ENCODE measurements around the gene ATP13A1.

The ATP13A1 gene

DNA sequence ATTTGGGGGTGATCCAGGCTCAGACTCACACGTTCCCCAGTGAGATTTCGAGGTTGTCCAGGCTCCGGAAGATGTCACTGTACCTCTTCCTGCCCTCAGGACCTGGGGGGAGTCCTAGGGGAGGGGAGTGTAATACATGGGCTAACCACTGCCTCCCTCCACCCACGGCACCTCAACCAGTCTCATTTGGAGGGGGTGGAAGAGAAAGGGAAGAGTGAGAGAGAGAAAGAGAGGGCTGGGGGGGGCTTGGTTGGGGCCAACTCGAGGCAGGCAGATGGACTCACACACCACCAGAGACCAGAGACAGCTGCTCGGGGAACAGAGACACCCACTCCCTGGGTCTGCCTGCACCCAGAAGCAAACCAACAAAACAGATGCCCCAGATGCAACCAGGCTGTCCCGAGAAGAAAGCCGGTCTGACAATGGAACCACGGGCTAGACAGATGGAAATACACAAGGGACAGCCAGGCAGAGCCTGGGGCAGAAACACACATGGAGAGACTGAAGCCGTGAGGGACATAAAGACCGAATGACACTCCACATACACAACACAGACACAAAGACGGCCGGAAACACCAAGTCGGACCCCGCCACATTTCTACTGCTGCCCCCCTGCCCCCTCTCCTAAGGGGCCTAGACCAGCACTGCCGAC, 20.8 kb downstream of the ATP13A1 start:
- no peak for DNase-seq

DNA sequence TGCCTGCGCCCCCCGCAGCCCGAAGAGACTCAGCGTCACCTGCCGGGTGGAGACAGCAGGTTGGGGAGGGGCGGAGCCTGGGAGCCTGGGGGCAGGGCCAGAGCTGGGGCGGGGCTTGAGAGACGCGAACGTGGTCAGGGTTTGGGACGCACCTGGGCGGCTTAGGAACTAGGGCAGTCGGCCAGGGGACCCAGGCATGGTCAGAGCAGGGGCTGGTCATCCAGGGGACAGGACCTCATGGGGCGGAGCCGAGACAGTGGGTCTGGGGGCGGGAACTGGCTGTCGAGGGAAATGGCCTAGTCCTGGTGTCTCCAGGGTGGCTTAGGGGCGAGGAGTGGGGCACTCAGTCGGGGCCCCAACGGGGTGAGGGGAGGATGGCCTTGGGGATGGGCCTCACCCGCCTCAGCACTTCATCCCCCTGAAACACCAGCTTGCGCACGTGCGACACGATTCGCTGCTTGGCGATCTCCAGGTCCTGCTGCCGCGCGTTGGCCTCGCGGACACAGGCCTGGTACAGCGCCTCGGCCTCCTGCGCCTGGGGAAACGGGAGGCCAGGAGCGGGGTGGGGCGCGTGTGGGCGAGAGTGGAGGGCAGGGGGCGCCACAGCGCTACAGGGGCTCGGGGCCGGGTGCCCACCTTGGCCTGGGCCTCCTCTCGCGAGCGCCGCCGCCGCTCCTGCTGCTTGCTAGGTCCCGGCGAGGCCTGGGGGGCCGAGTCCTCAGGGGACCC, 25.8 kb downstream of the ATP13A1 start:
- no peak for DNase-seq

DNA sequence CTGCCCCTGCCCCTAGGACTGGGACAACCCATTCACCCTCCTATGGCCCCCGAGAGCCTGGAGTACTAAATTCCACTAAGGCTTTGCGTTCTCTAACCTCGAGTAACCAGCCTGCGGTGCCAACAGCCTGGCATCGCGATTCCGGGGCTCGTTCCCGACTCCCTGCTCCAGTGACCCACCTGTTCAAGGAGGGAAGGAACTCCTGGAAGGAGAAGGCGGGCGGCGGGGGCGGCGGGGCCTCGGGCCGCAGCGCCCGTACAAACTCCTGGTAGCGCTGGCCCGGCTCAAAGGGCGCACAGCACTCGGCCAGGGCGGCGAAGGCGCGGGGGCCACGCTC, 26.3 kb downstream of the ATP13A1 start:
- no peak for DNase-seq

DNA sequence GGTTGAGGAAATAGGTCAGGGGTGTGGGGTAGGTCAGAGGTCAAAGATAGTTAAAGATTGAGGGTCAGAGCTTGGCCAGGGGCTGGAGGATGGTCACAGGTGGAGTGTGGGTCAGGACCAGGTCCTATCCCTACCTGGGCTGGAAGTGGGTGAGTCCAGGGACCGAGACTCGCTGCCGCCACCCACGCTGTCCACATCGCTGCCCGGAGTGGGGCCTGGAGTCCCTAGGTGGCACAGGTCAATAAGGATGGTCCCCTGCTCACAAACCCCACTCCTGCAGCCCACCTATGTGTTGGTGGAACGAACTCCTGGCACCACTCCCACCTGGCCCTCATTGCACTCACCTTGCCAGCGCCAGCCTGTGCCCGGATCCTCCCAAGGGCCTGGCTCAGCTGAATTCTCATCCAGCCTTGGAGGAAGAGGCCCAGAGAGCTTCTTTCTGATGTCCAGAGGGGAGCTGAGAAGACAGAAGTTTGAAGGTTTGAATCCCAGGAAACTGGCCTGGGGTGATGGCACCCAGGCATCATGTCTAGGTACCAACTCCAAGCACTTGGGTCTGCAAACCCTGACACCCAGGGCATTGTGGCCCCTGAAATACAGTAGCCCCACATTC, 26.8 kb downstream of the ATP13A1 start:
- DNase-seq, result no peak

DNA sequence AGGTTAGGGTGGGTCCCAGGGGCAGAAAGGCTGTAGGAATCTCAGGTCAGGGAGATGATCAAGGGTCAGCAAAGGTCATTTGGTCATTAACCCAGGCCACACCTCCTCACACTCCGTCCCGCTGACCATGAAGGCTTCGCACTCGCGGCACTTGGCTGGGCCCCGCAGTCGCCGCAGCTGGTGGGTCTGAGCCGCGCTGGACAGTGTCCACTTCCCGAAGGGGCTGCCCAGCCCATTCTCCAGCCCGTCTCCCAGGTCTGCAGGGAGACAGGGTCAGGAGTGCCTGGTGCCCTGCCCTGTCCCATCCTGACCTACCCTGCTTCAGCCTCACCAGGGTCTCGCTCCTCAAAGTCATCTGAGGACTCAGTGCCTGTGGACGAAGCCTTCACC, 28.2 kb downstream of the ATP13A1 start:
- DNase-seq, result no peak

DNA sequence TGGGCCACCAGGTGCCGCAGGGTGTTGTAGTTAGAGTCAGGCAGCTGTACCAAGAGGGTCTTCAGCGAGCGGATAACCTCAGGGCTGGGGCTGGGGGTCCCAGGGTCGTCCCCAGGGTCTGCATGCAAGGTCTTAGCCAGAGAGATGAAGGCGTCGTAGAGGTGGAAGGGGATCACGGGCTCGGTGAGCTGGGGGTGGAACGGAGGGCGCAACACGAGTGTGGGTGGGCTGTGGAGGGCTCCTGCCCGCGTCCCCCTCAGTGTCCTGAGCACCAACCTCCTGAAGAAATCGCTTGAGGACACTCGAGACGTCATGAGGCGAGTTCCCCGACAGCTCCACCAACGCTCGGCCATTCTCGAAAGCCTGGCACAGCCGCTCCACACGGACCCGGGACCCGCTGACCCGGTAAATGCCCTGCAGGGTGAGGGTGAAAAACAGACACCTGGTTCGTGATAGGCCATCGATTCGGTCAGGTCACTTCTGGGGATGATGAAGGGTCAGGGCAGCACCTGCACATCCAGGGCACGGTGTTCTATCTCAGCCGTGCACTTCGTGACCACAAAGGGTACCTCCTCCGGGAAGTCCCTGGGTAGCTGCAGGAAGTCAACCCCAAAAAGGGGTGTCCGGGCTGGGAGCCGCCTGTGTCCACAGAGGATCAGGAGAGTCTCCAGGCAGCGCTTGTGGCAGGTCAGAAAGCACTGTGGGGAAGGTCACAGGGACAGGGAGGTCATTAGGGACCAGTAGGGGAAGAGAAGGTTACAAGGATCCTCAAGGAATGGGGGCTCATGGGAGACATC, 28.8 kb downstream of the ATP13A1 start:
- no peak for DNase-seq

DNA sequence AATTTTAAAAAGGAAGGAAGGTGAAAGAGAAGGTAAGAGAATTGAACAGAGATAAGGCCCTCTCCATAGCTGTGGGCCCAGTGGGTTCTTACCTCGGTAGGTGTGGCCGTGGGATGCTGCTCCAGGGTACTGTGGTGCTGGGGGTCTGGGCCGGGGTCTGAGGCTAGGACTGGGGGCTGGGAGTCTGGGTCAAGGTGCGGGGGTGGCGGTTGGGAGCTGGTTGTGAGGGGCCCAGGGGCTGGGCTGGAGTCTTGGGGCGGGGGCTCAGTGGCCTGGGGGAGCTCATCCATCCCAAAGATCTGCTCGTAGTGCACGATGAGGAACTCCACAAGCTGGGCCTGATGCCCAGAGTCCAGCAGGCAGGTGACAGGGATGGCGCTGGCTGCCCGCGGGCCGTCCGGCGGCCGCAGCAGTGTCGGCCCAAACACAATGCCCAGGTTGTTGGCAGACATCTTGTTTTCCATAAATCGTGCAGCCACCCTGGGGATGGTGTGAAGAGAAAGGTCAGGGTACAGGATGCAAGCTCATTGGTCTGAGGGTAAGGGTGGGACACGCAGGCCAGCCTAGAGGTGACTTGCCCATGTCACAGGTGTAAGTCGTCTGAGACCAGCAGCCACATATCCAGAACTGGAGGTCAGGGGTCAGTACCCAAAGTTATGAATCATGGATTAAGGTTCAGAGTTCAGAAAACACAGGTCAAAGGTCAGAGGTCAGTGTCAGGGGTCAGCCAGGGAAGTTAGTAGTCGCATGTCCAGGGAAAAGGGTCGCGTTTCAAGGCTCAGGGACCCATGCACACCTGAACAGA, 29.6 kb downstream of the ATP13A1 start:
- DNase-seq, result no peak

DNA sequence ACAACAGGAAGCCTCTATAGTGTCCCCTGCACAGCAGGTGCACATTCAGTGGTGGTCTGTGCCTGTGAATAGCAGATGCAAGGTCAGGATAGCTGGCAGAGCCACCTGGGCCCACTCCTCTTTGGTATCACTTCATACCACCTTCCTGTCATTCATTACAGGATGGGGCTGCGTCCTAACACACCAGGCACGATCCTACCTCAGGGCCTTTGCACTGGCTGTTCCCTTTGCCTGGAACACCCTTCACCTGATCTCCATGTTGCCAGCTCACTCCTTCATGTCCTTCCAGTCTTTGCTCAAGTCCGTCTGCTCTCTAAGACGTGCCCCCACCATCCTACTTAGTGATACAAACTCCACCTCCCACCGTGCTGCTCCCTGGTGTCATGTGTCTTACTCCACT, 30.8 kb downstream of the ATP13A1 start:
- no peak for DNase-seq

DNA sequence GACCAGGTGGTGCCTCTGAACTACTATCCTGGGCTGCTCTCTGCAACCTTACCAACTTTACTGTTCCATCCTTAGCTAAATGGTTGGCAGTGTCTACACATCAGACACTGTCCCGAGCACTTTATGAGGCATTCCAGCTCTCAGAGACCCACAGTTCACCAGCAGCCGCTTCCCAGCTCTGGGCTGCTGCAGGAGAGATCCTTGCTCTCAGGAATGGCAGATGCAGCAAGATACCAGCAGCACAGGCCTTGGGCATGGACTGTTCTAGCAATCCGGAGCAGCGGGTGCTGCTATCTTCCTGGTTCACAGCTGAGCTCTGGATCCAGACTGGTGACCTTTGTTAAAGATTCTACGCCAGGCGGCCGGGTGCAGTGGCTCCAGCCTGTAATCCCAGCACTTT, 32.1 kb downstream of the ATP13A1 start:
- no peak for DNase-seq

DNA sequence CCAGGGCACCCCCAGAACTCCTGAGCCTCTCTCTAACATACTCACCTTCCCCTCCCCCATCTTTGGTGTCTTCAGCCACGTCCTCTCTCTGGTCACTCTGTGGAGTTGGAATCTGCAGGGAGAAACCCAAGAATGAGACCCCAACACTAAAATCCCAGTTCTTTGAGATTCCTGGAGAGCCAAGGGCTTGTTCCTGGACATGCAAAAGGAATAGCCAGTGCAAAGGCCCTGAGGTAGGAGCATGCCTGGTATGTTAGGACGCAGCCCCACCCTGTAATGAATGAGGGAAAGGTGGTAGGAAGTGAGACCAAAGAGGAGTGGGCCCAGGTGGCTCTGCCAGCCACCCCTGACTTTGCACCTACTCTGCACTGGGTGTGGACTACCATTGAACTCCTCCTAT, 33.0 kb downstream of the ATP13A1 start:
- no peak for DNase-seq

DNA sequence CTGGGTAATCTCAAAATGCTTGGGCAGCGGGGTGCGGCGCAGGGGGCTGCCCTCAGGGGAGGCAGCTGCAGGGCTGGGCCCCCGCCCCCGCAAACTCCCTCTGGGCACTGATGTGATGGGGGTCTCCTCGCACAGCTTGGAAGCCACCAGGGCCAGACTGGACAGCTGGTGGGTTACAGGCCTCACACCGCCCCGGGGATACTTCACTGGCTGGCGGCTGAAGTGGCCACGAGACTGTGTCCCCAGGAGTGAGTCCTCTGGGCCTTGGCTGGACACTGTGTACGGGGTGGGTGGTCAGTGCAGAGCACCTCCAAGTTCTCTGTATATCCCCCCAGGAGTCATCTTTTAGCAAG, 33.4 kb downstream of the ATP13A1 start:
- no peak for DNase-seq

DNA sequence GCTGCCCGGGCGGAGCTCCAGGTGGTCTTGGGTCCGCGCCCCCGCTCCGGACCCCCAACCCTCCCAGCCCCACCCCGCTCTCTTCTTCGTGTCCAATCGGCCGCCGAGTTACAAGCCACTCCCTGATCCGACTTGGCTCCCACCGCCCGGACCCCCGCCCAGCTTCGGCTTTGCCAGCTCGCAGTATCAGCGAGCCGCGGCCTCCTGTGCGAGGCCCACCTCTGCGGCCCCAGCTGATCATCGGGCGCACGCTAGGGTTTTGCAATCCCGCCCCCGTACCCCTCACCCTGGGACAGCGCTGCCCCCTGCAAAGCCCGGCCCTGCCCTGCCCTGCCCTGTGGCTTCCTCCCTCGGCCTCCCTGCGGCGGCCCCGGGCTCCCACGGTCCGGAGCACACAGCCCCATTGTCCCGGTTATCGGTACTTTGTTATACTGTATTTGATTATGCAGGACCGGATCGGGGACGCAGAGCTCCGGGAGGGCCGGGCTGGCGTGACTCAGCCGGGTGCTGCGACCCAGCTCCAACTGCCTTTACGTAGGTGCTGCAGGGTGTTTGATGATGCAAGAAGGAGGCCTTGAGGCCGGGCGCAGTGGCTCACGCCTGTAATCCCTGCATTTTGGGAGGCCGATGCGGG, 34.9 kb downstream of the ATP13A1 start:
- peak; percentile 40 for DNase-seq

DNA sequence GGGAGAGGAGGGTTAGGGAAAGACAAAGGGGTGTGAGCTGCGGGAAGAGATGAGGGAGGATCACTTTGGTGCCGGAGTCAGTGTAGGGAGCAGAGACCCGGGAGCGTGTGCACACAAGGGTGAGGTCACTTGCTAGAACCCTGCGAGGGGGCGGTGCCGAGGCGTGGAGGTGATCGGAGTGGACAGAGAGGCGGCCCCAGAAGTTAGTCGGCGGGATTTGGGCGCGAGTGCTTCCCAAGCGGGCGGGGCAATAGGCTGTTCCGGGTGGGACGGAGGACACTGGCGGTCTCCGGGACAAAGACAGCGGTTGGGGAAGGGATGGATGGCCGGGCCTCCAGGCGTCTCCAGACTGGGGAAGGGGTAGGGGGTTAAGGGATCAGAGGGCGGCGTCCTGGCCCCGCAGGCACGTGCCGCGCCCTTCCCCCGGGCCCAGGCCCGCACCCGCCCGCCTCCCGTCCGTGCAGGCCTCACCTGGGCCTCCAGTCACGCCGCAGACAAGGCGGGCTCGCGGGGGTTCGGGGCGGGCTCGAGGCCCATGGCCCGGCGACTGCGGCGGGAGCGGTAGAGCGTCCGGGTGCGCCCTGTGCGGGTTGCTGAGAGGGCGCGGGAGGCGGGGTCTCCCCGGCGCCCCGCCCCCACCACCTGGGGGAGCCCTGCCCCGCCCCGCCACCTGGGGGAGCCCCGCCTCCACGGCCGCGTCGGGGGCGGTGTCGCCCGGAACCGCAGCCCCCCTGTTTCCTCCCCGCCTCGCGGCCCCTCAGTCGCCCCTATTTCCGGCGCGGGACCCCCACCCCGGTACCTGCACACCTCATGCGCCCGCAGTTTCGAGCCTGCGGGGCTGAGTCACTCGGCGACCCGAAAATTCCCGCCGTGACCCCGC, 35.6 kb downstream of the ATP13A1 start, which contains the start of gene LPAR2:
Gene LPAR2 (minus strand): TSS at position 600 of the 880 bp plus-strand sequence. CDS start 945 bp downstream, outside the sequence.
- DNase-seq, result no peak

DNA sequence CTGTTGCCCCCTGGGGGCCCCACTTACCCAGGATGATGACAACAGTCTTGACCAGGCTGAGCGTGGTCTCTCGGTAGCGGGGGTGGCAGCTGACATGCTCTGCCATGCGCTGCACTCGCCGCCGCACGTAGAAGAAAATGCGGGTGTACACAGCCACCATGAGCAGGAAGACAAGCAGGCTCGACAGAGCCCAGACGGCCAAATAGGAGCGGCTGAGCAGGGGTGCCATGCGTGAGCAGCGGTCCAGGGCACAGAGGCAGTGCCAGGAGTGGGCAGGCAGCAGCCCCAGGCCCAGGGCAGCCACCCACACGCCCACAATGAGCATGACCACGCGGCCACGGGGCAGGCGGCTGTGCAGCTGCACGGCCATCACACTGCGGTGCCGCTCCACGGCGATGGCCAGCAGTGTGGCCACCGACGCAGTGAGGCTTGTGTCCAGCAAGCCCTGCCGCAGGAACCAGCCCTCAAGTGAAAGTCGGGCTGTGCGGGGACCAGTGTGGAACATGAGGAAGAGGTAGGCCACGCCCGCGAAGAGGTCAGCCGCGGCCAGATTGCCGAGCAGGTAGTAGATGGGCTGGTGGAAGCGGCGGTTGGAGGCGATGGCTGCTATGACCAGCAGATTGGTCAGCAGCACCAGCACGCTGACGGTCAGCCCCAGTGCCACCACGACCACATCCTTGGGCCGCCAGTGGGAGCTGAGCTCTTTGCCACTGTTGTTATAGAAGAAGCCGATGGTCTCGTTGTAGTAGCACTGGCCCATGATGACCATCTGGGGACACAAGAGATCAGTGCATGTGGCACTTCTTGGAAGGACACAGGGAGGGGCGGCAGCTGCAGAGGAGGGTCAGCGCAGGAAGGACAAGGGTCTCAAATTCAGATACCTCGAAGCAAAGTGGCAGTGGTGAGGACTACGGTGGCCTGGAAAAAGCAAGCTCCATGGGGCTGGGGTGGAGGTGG, 36.7 kb downstream of the ATP13A1 start:
- DNase-seq, result no peak

DNA sequence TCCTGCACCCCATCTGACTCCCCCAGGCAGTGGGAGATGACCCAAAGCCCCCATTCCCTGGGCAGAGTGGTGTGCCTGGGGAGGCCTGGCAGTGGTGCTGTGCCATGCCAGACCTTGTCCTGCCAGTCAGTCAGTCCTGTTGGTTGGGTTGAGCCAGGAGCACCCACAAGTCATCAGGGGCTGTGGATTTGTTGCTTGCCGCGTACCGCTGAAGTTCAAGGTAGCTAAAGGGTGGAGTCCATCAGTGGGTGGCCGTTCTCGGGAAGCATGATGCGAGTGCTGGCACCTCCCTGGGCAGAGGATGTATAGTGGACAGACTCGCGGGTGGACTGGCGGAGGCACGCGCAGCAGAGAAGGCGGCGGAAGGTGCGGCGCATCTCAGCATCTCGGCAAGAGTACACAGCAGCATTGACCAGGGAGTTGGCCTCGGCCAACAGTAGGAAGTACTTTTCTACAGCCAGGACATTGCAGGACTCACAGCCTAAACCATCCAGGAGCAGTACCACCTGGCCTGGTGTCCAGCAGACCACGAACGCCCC, 39.4 kb downstream of the ATP13A1 start:
- no peak for DNase-seq

DNA sequence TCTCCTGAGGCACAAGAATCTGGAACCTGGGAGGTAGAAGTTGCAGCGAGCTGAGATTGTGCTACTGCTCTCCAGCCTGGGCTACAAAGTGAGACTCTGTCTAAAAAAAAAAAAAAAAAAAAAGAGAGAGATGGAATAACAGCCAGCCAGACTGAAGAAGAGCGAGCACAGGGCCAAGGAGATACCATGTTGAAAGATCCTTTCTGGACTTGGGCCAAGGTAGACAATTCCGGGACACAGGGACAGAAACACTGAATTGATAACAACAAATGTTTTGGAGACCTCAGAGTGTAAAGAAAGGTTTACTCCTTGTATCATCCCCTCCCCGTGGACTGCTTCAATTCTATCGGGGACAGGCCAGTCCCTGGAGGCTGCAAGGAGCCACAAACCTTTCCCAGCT, 40.1 kb downstream of the ATP13A1 start:
- DNase-seq, result no peak

DNA sequence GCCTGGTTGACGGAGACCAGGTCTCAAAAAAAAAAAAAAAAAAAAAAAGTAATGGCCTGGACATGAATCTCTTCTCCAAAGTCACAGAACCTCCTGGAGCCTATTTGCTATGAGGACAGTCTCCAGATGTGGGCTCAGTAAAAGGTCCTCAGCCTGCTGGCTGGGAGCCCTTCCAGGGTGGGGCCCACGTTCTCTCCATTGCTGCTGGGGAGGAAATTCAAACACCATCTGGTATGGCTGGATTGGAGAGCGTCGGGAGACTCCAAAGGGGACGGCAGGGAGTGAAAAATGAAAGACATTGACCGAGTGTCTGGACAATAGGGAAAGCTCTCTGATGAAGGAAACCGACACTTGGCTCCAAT, 43.6 kb downstream of the ATP13A1 start:
- DNase-seq, result no peak

DNA sequence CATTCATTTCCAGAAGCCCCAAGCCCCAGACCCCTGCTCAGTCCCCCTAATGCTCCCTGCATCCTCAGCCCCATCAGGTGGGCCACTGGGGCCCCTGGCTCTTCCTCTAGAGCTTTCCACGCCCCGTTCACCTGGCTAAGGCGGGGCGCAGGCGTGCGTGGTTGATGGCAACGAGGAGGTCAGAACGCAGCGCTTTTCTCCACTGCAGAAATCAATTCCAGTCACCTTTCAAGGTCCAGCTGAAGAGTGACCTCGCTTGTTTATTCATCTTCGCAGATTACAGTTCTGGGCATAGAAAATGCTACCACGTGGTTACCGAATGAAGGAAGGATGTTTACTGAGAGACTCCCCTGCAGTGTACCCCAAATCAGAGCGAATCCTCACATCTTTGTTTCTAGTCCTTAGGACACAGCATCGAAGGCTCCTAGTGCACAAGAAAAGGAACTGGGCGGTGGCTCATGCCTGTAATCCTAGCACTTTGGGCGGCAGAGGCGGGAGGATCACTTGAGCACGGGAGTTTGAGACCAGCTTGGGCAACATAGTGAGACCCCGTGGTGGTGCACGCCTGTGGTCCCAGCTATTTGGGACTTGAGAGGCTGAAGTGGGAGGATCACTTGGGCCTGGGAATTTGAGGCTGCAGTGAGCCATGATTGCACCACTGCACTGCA, 44.2 kb downstream of the ATP13A1 start:
- DNase-seq, result no peak

Data from NCI-H1092 (cell line).